Measurements from ENCODE around the gene LYSMD1. TPM values are rescaled to one million over a fixed set of nuclear protein-coding genes. Genes with fewer than 3 reads are reported as not detected.

The LYSMD1 gene
- total and polyA plus RNA-seq, 7 experiments from 2014 or later = 0.35 to 3.3 (median 1.4) TPM

DNA sequence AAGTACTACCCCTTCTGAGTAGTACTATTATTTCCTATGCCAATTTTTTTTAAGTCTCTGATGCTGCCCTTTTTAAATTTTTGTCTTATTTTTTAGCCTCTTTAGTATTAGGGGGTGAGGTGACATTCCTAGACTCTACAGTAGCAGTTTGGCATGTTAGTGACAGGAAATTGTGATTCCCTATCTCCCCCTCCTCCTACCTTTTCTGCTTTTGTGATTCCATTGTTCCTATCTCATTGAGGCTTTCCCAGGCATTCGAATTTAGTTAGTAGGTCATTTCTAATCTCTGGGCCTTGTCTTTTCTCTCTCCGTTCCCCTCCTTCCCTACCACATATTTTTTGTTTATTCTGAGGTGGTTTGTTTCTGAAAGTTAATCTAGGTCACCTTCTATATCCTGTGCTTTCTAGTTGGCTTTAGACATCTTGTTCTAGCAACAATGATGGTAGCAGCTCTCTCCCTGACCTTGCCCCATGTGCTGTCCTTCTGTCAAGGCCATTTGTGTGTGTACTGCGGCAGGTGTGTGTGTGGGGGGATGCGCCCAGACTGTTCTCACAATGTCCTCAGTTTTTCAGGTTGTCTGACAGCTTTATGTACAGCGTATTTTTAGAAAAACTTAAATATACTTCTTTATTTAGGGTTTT, 40.8 kb downstream of the LYSMD1 start:
- CTCF ChIA-PET = no interaction called here
- Histone ChIP-seq H3K9me3 (ENCODE audit: control insufficient read depth in 2 of 3, low read length in 3 of 3) (no peaks in the 10 kb centered on the region), H3K4me3 (ENCODE audit: low read length) (no peak overlapping the region), H3K27me3 (ENCODE audit: control insufficient read depth in 2 of 2, insufficient read depth in 2 of 2, low read length in 2 of 2) (no peaks in the 10 kb centered on the region), H3K4me1 (ENCODE audit: control insufficient read depth in 2 of 2, insufficient read depth in 2 of 2, low read length in 2 of 2) (no peaks in the 10 kb centered on the region), H3K36me3 (ENCODE audit: control insufficient read depth in 2 of 3, insufficient read depth in 3 of 3, low read length in 3 of 3) (peaks cover 0 to 20% (median 0%) of the 10 kb centered on the region in 3 experiments), H3K27ac (ENCODE audit: low read depth, low read length) (no peak overlapping the region)
- H3K4me3 Mint-ChIP-seq = no peak overlapping the region
- peaks cover 0 to 4% (median 0%) of the 10 kb centered on the region in 7 donors for H3K4me1 Mint-ChIP-seq
- DNase-seq = no peak
- no peak for ATAC-seq
- intact Hi-C loops (cut with micrococcal nuclease) = no loop called here
- POLR2A ChIA-PET = no interaction called here
- peak overlapping the region in 1 of 9 donors; percentile 43 for H3K27ac Mint-ChIP-seq
- H3K9me3 Mint-ChIP-seq = peaks cover 0 to 1% (median 0%) of the 10 kb centered on the region in 11 donors
- peaks cover 0 to 18% (median 15%) of the 10 kb centered on the region in 5 donors for H3K36me3 Mint-ChIP-seq
- no peaks in the 10 kb centered on the region for H3K27me3 Mint-ChIP-seq

DNA sequence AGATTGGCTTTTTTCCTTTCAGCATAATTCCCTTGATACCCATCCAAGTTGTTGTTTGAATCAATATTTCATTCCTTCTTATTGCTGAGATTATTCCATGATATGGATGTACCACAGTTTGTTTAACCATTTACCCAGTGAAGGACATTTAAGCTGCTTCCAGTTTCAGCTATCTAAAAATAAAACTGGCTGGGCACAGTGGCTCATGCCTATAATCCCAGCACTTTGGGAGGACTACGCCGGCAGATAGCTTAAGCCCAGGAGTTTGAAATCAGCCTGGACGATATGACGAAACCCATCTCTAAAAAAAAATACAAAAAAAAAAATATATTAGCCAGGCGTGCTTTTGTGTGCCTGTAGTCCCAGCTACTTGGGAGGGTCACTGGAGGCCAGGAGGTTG, 51.8 kb downstream of the LYSMD1 start:
- no peak for ATAC-seq
- no peak overlapping the region for H3K4me3 Mint-ChIP-seq
- no peaks in the 10 kb centered on the region for H3K9me3 ChIP-seq (ENCODE audit: control insufficient read depth in 2 of 3, low read length in 3 of 3)
- peak overlapping the region in 1 of 9 donors; percentile 33 for H3K27ac Mint-ChIP-seq
- H3K27ac ChIP-seq (ENCODE audit: low read depth, low read length) = no peak overlapping the region
- peaks cover 6 to 13% (median 11%) of the 10 kb centered on the region in 5 donors for H3K36me3 Mint-ChIP-seq
- no peak overlapping the region for H3K4me3 ChIP-seq (ENCODE audit: low read length)
- H3K36me3 ChIP-seq (ENCODE audit: control insufficient read depth in 2 of 3, insufficient read depth in 3 of 3, low read length in 3 of 3) = peaks cover 0 to 29% (median 4%) of the 10 kb centered on the region in 3 experiments
- H3K9me3 Mint-ChIP-seq = no peaks in the 10 kb centered on the region
- POLR2A ChIA-PET = interaction anchor here (0.7 kb wide), 1 partner anchor 41 kb away, joined by 4 read pairs; no protein-coding TSS in a partner anchor
- CTCF ChIA-PET = interaction anchor here (0.6 to 1.3 kb wide), 3 partner anchors 138 to 214 kb away, joined by 4 to 6 read pairs (median 5); no protein-coding TSS in a partner anchor
- H3K4me1 Mint-ChIP-seq = no peaks in the 10 kb centered on the region
- DNase-seq = no peak
- intact Hi-C loops (cut with micrococcal nuclease) = no loop called here
- H3K27me3 ChIP-seq (ENCODE audit: control insufficient read depth in 2 of 2, insufficient read depth in 2 of 2, low read length in 2 of 2) = no peaks in the 10 kb centered on the region
- no peaks in the 10 kb centered on the region for H3K4me1 ChIP-seq (ENCODE audit: control insufficient read depth in 2 of 2, insufficient read depth in 2 of 2, low read length in 2 of 2)
- no peaks in the 10 kb centered on the region for H3K27me3 Mint-ChIP-seq

Other genes with a start within 250 kb of the LYSMD1 start
- gene SETDB1, start 239.5 kb downstream of the LYSMD1 start, total RNA-seq = 10 to 100 TPM; 57.3 to 94.9 (median 61.7) TPM
- gene SETDB1, start 239.5 kb downstream of the LYSMD1 start, polyA plus RNA-seq = 10 to 100 TPM; 13.4 to 16.7 TPM
- gene CERS2, start 191.1 kb downstream of the LYSMD1 start, total RNA-seq = 100 to 1,000 TPM; 101 to 169 (median 136) TPM
- gene CERS2, start 191.1 kb downstream of the LYSMD1 start, polyA plus RNA-seq = 100 to 1,000 TPM; 109 to 179 TPM
- not detected for gene ANXA9, start 183.6 kb downstream of the LYSMD1 start, total RNA-seq
- under 1 TPM; 0.17 to 0.38 TPM for gene ANXA9, start 183.6 kb downstream of the LYSMD1 start, polyA plus RNA-seq
- 10 to 100 TPM; 24.6 to 53.4 (median 29.9) TPM for gene MINDY1, start 159.0 kb downstream of the LYSMD1 start, total RNA-seq
- gene MINDY1, start 159.0 kb downstream of the LYSMD1 start, polyA plus RNA-seq = 10 to 100 TPM; 12.8 to 33.1 TPM
- gene PRUNE1, start 157.5 kb downstream of the LYSMD1 start, total RNA-seq = 10 to 100 TPM; 13.3 to 41.8 (median 17.2) TPM
- gene PRUNE1, start 157.5 kb downstream of the LYSMD1 start, polyA plus RNA-seq = 10 to 100 TPM; 54.6 to 68.8 TPM
- 1 to 10 TPM in 4 of 5 experiments, under 1 TPM in 1; 0.37 to 9.4 (median 1.9) TPM for gene BNIPL, start 129.3 kb downstream of the LYSMD1 start, total RNA-seq
- gene BNIPL, start 129.3 kb downstream of the LYSMD1 start, polyA plus RNA-seq = under 1 TPM; 0.08 to 0.17 TPM
- gene C1orf56, start 118.2 kb downstream of the LYSMD1 start, total RNA-seq = 1 to 10 TPM in 2 of 5 experiments, under 1 TPM in 3; 0.64 to 3.2 (median 0.82) TPM
- 1 to 10 TPM; 3.5 to 4.3 TPM for gene C1orf56, start 118.2 kb downstream of the LYSMD1 start, polyA plus RNA-seq
- gene CDC42SE1, start 106.3 kb downstream of the LYSMD1 start, total RNA-seq = 100 to 1,000 TPM; 362 to 516 (median 425) TPM
- 100 to 1,000 TPM in 1 of 2 donors, 10 to 100 TPM in 1; 85.6 to 111 TPM for gene CDC42SE1, start 106.3 kb downstream of the LYSMD1 start, polyA plus RNA-seq
- 1 to 10 TPM; 3.3 to 6.0 (median 4.6) TPM for gene MLLT11, start 105.5 kb downstream of the LYSMD1 start, total RNA-seq
- 1 to 10 TPM; 3.7 to 4.8 TPM for gene MLLT11, start 105.5 kb downstream of the LYSMD1 start, polyA plus RNA-seq
- 10 to 100 TPM; 13.7 to 42.2 (median 32.2) TPM for gene GABPB2, start 95.1 kb downstream of the LYSMD1 start, total RNA-seq
- gene GABPB2, start 95.1 kb downstream of the LYSMD1 start, polyA plus RNA-seq = 10 to 100 TPM in 1 of 2 donors, 1 to 10 TPM in 1; 9.6 to 17.8 TPM
- gene SEMA6C, start 19.3 kb downstream of the LYSMD1 start, total RNA-seq = 10 to 100 TPM in 2 of 5 experiments, 1 to 10 TPM in 3; 2.5 to 12.4 (median 4.7) TPM
- gene SEMA6C, start 19.3 kb downstream of the LYSMD1 start, polyA plus RNA-seq = 1 to 10 TPM in 1 of 2 donors, under 1 TPM in 1; 0.56 to 2.6 TPM
- gene TNFAIP8L2, start 9.3 kb downstream of the LYSMD1 start, total RNA-seq = 10 to 100 TPM in 4 of 5 experiments, 1 to 10 TPM in 1; 3.1 to 59.4 (median 37.6) TPM
- gene TNFAIP8L2, start 9.3 kb downstream of the LYSMD1 start, polyA plus RNA-seq = 10 to 100 TPM; 17.1 to 77.3 TPM
- 10 to 100 TPM; 37.1 to 73.1 (median 57.1) TPM for gene SCNM1, start 242 bp upstream of the LYSMD1 start, total RNA-seq
- 10 to 100 TPM; 68.1 to 72.3 TPM for gene SCNM1, start 242 bp upstream of the LYSMD1 start, polyA plus RNA-seq
- gene TMOD4, start 10.1 kb upstream of the LYSMD1 start, total RNA-seq = 1 to 10 TPM; 2.5 to 5.4 (median 4.4) TPM
- gene TMOD4, start 10.1 kb upstream of the LYSMD1 start, polyA plus RNA-seq = under 1 TPM in 1 of 2 donors, not detected in 1; 0.73 TPM
- 10 to 100 TPM; 35.1 to 82.0 (median 63.9) TPM for gene VPS72, start 24.3 kb upstream of the LYSMD1 start, total RNA-seq
- 10 to 100 TPM; 63.4 to 85.3 TPM for gene VPS72, start 24.3 kb upstream of the LYSMD1 start, polyA plus RNA-seq
- gene PIP5K1A, start 32.6 kb upstream of the LYSMD1 start, total RNA-seq = 10 to 100 TPM; 56.9 to 76.5 (median 59.5) TPM
- gene PIP5K1A, start 32.6 kb upstream of the LYSMD1 start, polyA plus RNA-seq = 10 to 100 TPM; 11.7 to 23.1 TPM
- 100 to 1,000 TPM in 3 of 5 experiments, 10 to 100 TPM in 2; 72.0 to 193 (median 126) TPM for gene PSMD4, start 88.8 kb upstream of the LYSMD1 start, total RNA-seq
- 100 to 1,000 TPM; 239 to 258 TPM for gene PSMD4, start 88.8 kb upstream of the LYSMD1 start, polyA plus RNA-seq
- 10 to 100 TPM; 30.4 to 38.1 (median 32.3) TPM for gene ZNF687, start 116.4 kb upstream of the LYSMD1 start, total RNA-seq
- gene ZNF687, start 116.4 kb upstream of the LYSMD1 start, polyA plus RNA-seq = 1 to 10 TPM; 1.1 to 1.5 TPM
- gene PI4KB, start 161.5 kb upstream of the LYSMD1 start, total RNA-seq = 10 to 100 TPM; 64.0 to 91.9 (median 76.3) TPM
- gene PI4KB, start 161.5 kb upstream of the LYSMD1 start, polyA plus RNA-seq = 10 to 100 TPM; 48.5 to 76.7 TPM
- 10 to 100 TPM; 62.6 to 89.3 (median 82.2) TPM for gene RFX5, start 181.3 kb upstream of the LYSMD1 start, total RNA-seq
- 10 to 100 TPM; 26.6 to 29.6 TPM for gene RFX5, start 181.3 kb upstream of the LYSMD1 start, polyA plus RNA-seq
- not detected for gene SELENBP1, start 206.8 kb upstream of the LYSMD1 start, total RNA-seq
- gene SELENBP1, start 206.8 kb upstream of the LYSMD1 start, polyA plus RNA-seq = not detected
- 100 to 1,000 TPM; 190 to 339 (median 267) TPM for gene PSMB4, start 233.7 kb upstream of the LYSMD1 start, total RNA-seq
- gene PSMB4, start 233.7 kb upstream of the LYSMD1 start, polyA plus RNA-seq = 10 to 100 TPM; 54.5 to 60.8 TPM